ENCODE measurements around the gene TUBB1. TPM values are rescaled to one million over a fixed set of nuclear protein-coding genes. Genes with fewer than 3 reads are reported as not detected.

The TUBB1 gene
- total RNA-seq, 1 donor, result 4.0 TPM

- DNase-seq (ENCODE audit: low read depth in 2 of 3, low spot score in 2 of 3), result no peak
Observed at GRCh38 chr20:58988565-58988882, 30.7 kb upstream of the TUBB1 start.

- DNase-seq (ENCODE audit: low read depth in 2 of 3, low spot score in 2 of 3), result no peak
Observed at GRCh38 chr20:58989196-58989595, 30.0 kb upstream of the TUBB1 start.

GRCh38 chr20:58990651-58991445 lies 28.4 kb upstream of the TUBB1 start:
- DNase-seq (ENCODE audit: low read depth in 2 of 3, low spot score in 2 of 3), result no peak

DNA sequence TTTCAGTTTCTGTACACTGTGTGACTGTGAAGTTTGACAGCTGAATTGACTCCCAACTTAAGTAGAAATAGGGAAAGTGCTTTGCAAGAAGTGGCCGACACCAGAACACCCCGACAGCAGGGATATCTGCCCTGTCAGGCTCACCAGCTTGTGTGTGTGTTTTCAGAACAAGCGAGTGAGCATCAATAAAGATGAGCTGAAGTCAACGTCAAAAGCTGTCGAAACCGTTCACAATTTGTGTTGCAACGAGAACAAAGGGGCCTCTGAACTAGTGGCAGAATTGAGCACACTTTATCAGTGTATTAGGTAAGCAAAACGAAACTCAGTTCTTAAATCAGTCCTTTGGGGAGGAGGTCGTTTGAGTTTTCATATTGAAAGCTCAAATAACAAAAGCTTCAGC lies 27.5 kb upstream of the TUBB1 start:
- DNase-seq (ENCODE audit: low read depth in 2 of 3, low spot score in 2 of 3), result no peak

DNA sequence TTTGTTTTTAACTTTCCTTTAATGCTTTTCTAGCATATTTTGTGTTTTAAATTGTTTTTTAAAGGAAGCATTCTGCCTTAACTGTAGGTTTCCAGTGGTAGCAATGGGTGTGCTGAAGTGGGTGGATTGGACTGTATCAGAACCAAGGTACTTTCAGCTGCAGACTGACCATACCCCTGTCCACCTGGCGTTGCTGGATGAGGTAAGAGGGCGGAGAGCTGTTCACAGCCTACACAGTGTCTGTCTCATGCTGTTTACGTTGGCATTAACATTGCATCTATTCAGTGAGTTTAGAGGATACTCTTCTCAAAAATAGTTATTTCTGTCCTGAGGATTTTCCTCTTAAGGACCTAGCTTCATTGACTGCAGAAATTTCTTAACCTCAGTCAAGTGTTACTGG lies 26.3 kb upstream of the TUBB1 start:
- DNase-seq (ENCODE audit: low read depth in 2 of 3, low spot score in 2 of 3), result no peak

- no peak for DNase-seq (ENCODE audit: low read depth in 2 of 3, low spot score in 2 of 3)
Observed at GRCh38 chr20:58993332-58994248, 25.6 kb upstream of the TUBB1 start.

DNA sequence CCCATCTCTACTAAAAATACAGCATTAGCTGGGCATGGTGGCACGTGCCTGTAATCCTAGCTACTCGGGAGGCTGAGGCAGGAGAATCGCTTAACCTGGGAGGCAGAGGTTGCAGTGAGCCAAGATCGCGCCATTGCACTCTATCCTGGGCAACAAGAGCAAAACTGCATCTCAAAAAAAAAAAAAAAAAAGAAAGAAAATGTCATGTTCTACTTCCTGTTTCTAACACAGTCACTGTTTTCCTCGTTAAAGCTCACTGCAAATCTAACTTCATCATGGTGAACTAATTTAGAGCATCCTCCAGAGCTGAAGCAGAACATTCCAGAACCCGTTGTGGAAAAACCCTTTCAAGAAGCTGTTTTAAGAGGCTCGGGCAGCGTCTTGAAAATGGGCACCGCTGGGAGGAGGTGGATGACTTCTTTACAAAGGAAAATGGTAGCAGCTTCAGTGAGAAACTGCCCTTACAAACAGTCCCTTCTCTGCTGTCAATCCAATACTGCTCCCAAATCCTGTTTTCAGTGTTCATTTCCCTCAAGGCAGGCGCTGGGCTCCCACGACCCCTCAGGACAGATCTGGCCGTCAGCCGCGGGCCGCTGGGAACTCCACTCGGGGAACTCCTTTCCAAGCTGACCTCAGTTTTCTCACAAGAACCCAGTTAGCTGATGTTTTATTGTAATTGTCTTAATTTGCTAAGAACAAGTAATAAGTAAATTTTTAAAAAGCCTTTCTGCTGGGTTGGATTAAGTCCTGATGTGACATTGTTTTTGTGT lies 24.7 kb upstream of the TUBB1 start:
- DNase-seq (ENCODE audit: low read depth in 2 of 3, low spot score in 2 of 3), result no peak

DNA sequence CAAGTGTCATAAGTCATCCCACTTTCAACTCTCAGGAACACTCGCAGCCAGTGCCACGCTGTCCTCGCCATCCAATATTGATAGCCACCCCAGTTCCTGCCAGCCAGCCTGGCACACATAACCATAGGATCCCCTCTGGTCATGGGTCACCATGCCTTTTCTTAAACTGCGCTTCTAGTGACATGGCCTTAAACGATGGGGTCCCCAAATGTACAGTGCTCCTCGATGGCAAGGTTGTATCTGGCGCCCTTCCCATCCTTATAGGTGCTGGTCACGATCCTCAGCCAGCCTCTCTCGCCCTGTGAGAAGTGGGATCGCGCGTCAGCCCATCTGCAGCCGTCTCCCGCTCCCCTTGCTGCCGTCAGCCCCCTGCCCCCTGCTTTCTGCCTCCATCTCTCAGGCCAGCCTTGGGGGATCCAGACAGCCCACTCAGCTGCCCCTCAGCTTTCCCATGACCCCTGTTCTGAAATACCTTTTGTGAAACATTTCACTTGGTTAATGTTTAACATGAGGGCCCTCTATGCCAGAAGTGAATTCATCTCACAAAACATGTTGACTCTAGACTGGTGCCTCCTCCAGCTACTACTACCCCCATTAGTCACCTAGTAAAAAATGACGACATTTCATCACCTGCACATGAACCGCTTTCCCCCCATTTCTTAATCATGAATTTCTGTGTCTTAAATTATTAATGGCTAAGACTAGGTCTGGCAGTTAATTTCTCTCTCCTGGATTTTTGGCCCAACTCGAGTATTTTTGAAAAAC lies 23.6 kb upstream of the TUBB1 start:
- DNase-seq (ENCODE audit: low read depth in 2 of 3, low spot score in 2 of 3), result no peak

- no peak for DNase-seq (ENCODE audit: low read depth in 2 of 3, low spot score in 2 of 3)
Observed at GRCh38 chr20:58996226-58996611, 23.0 kb upstream of the TUBB1 start.

DNA sequence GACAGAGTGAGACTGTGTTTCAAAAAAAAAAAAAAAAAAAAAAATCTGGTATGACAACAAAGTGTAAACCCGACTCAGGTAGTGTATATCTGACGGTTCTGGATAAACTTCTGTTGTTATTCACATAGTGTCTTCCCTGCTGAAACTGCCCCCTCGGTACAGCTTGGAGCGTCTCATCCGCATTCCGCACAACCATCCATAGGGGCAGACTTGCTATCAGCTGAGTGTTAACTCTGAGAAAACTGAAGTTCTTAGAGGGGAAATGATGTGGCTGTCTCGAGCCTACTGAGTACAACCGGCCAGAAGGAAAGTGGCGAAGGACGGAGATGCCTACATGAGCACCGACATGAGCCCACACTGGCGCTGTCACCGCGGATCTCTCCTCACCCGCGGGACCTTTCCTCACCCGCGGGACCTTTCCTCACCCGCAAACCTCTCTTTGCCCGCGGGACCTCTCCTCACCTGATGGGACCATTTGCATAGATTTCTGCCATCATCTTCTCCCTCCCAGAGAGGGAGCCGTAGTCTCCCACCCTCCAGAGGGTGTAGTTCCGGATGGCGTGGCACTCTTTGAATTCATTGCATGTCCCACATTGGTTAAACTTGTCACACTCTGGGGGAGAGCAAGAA lies 22.0 kb upstream of the TUBB1 start:
- DNase-seq (ENCODE audit: low read depth in 2 of 3, low spot score in 2 of 3), result no peak

DNA sequence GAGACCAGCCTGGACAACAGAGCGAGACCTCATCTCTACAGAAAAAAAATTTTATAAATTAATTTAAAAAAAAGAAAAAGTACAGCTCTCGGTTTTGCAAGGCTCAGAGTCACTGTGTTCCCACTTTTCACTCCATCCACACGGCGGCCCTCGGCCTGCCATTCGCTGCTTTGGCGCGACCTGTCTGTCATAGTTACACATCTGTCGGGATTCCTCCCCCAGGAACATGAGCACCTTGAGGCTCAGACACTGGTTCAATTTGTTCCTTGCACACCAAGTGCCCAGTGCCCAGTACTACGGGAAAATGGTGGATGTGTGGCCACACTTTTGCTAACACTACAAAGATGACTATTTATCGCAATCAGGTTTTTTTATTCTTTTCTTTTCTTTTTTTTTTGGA lies 20.6 kb upstream of the TUBB1 start:
- no peak for DNase-seq (ENCODE audit: low read depth in 2 of 3, low spot score in 2 of 3)

- no peak for DNase-seq (ENCODE audit: low read depth in 2 of 3, low spot score in 2 of 3)
Observed at GRCh38 chr20:59000326-59000725, 18.9 kb upstream of the TUBB1 start.

DNA sequence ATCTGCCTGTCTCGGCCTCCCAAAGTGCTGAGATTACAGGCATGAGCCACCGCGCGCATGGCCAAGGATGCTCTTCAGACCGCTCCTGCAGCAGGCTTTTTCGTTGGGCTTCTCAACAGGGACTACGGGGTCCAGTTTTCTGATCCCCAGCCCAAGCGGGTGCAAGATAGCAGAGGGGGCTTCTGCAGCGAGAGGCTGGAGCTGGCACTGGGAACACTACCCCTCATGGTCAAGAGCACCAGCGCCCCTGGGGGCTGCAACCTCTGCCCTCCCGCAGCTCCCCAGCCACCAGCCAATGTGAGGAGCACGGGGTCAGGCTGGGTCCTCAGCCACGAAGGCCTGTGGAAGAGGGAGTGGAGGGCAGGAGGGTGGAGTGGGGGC lies 18.2 kb upstream of the TUBB1 start:
- no peak for DNase-seq (ENCODE audit: low read depth in 2 of 3, low spot score in 2 of 3)

DNA sequence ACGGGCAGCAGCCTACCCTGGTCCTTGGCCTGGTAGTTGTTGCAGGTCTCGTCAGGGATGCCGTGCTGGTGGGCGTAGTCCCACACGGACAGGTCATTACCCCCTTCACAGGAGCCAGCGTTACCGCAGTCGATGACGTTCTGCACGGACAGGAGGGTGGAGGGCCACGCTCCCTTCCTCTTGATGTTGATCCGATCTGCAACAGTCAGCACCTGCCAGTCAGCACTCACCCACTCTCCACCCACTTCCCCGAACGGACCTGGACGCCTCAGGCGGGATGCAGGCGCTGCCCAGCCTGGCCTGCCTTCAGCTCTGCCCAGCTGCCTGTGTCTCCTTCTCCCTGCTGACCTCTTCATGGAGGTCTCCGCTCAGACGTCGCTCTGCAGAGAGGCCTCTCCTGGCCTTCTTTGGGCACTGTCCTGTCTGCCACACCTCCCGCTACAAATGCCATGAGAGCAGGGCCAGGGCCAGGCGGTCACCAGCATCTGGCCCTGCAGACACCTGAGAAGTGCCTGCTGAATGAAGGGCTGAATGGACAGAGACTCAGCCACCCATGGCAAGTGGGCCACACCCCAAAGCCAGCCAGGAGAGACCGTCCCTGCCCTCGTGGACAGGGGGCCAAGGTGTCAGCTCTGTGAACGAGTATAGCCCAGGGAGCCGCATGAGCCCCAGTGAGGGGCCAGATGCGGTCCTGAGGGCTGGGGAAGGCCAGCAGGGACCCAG lies 17.6 kb upstream of the TUBB1 start:
- no peak for DNase-seq (ENCODE audit: low read depth in 2 of 3, low spot score in 2 of 3)

DNA sequence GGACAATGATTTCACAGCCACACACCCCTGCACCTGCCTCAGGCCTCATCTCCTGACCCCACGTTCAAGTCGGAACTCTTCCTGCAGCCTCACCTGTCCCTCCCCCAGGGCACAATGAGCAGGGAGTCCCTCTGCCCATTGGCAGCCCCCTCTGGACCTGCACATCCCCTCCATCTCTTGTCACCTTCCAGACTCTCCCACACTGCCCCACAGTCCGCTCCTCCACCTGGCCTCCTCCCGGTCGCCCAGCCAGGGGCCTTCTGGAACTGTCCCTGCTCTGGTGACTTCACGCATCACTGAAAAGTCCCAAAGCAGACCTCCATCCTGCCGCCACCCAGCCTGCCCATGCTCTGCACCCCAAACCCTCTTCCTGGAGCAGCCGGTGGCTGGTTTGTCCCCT lies 16.8 kb upstream of the TUBB1 start:
- DNase-seq (ENCODE audit: low read depth in 2 of 3, low spot score in 2 of 3), result no peak

- DNase-seq (ENCODE audit: low read depth in 2 of 3, low spot score in 2 of 3), result no peak
Observed at GRCh38 chr20:59002874-59003399, 16.3 kb upstream of the TUBB1 start.

DNA sequence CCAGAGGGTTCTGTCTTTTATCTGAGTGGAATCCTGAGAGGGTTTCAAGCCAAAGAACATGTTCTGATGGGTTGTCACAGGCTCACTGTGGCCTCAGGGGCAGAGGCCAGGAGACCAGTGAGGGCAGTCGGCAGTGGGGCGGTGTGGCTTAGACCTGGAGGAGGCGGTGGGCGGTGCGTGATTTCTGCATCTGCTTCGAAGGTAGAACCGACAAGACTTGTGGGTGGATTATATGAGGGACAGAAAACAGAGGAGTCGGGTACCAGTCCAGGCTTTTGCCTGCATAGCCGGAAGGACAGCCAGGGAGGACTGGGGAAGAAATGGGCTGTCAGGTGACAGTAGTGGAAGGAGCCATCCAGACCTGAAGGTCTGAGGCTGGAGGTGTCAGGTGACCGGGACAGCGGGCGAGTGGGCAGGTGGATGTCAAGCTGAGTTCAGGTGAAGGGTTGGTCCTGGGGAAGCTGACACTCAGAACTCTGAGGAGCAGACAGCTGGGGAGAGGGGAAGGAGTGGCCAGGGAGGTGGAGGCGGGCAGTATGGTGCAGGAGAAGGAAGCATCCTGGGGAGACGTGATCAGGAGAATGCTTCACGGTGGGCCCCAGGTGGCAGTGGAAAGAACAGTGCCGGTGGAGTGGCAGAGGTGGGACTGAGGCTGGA lies 15.3 kb upstream of the TUBB1 start:
- no peak for DNase-seq (ENCODE audit: low read depth in 2 of 3, low spot score in 2 of 3)

DNA sequence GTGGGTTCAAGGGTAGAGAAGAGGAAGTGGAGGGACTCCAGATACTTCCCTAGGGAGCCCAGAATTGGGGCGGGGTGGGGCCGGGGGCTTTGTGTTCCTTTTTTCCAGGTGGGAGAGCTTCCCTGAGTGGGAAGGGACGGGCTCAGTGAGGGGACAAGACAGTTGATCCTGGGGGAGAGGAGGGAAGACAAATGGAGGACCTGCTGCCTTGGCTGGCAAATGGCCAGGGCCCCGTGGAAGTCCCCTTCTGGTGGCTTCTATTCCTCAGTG lies 14.8 kb upstream of the TUBB1 start:
- peak; percentile 24 to 82 (median 81) for DNase-seq (ENCODE audit: low read depth in 2 of 3, low spot score in 2 of 3)
